ENCODE results near the gene G2E3. TPM values are rescaled to one million over a fixed set of nuclear protein-coding genes. Genes with fewer than 3 reads are reported as not detected.

Gene G2E3
- total RNA-seq, 1 donor from 2014 or later: 20.9 TPM

- peak; percentile 7 for DNase-seq (ENCODE audit: low spot score)
These were observed 97.3 kb downstream of the G2E3 start for GRCh38 chr14:30656190-30656632.

- no peak for DNase-seq (ENCODE audit: low spot score)
These were observed 98.1 kb downstream of the G2E3 start for GRCh38 chr14:30657050-30657449.

- no peak for DNase-seq (ENCODE audit: low spot score)
These were observed 98.7 kb downstream of the G2E3 start for GRCh38 chr14:30657606-30658163.

- DNase-seq (ENCODE audit: low spot score): no peak
These were observed 99.7 kb downstream of the G2E3 start for GRCh38 chr14:30658645-30659044.

- DNase-seq (ENCODE audit: low spot score): no peak
These were observed 110.6 kb downstream of the G2E3 start for GRCh38 chr14:30669594-30669993.

Other genes with a start within 250 kb of the G2E3 start
- gene SCFD1, start 63.2 kb downstream of the G2E3 start, total RNA-seq (ENCODE audit: insufficient read depth, low replicate concordance): 243 TPM

Data from umbilical cord (tissue), 2 donors.